ENCODE data around the gene TP63.

- TF ChIP-seq CTCF (conservative IDR thresholded peaks at IDR 0.05) (no peak), ZFX (IDR thresholded peaks at IDR 0.05) (no peak)
Observed at GRCh38 chr3:189773056-189773455, 141.9 kb downstream of the TP63 start.

Data from C4-2B (cell line).